Stimulated activated CD4-positive, alpha-beta T cell treated with anti-CD3 and anti-CD28 coated beads, Interleukin-4, amount 100 ng/mL, for 1 hour (primary cell): Measurements from ENCODE around the gene SMYD3.
"Not testable (repeated sequence)": the region's sequence is repeated elsewhere in the genome, so short reads cannot be mapped to it uniquely, and the experiment has no call there.

ENCODE experiments used
- DNase-seq: peaks from one replicate; pipeline ENCODE4 v3.0.0-alpha.2; 2020

SMYD3 gene

DNA sequence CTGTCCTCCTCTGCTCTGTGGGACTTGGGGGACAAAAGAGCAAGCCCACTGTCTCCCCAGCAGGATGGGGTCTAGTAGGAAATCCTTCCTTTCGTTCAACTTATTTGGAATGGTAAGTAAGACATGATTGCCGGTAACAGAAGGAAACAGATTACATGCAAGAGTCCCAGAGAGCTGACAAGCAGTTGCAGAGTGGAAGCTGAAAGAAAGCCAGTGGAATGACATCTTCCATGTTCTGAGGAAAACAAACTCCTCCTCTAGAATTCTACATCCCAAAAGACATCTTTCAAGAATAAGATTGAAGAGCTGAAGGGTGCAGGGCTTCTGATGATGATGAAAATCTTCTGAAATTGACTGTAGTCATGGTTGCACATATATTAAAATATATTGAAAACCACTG is 732.9 kb downstream of the SMYD3 start:
- DNase-seq, result no peak

DNA sequence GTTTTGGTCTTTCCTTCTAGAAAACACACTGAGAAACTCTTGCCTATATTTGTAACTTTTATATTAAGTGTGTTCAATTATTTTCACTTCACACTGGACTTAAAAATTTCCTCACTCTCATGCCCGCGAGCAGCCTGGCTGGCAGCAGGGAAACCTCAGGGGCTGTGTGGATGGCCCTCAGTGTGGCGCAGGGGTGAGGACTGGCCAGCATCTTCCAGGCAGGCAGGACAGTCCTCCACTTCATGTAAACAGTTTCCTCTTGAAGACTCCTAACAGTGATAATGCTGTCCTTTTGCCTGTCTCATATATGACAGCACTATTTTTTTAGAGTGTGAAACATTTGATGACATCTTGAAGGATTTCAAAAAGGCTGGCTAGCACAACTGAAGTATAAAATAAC is 733.7 kb downstream of the SMYD3 start:
- no peak for DNase-seq

DNA sequence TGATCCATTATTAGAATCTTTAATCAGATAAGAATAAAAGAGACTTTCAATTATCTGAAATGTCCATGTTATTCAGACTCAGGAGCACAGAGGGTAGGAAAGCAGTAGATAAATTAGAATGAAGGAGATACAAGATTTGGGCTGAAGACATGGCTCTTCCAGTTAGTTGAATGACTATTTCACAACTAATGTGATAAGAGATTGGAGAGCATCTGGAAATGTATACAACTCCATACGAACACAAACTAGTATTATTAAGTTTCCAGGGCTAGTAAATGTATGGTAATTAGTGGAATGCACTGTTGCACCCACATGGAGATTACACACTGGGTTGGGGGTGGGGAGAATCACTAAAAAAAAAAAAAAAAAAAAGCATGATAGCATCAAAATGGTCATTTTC is 734.3 kb downstream of the SMYD3 start:
- DNase-seq, result no peak

DNA sequence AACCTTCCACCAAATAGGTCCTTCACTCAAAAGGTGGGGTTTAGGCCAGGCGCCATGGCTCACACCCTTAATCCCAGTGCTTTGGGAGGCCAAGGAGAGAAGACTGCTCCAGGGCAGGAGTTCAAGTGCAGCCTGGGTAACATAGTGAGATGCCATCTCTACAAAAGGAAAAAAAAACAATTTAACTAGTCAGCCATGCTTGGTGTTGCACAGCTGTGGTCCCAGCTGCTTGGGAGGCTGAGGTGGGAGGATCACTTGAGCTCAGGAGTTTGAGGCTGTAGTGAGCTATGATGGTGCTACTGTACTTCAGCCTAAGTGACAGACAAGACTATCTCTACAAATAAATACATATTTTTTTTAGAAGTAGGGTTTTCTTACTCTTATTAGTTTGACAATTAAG is 734.8 kb downstream of the SMYD3 start:
- no peak for DNase-seq

DNA sequence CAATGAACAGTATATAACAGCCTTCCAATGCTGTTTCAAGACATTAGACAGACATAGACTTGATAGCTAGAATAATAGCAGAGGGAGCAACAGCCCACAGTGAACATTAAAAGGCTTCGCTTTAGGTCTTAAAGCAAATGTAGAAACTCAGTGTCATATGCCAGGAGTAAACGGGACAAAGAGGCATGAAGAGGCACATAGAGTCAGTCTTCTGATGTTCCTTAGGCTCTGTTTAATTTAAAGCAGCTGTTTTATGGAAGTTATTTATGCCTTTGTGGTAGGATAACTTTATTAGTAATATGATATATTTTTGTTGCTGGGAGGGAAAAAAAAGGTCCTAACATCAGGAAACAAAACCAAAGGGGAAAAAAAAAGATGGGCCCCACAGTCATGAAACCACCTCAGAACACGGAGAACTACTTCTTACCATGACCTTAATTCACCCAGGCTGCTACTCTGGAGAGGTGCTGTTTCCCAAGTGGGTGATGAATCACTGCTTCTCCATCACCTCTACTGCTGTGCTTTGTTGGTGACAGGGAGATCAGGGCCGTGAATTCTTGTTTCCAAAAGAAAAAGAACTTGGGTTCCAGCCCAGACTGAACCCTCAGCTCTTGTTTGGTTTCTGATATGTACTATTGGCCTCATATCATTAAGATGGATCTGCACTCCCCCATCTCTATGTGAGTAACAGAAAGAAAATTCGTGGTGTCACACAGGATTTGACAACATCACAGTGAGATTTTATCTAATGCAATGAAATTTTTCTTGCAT is 735.4 kb downstream of the SMYD3 start:
- no peak for DNase-seq

DNA sequence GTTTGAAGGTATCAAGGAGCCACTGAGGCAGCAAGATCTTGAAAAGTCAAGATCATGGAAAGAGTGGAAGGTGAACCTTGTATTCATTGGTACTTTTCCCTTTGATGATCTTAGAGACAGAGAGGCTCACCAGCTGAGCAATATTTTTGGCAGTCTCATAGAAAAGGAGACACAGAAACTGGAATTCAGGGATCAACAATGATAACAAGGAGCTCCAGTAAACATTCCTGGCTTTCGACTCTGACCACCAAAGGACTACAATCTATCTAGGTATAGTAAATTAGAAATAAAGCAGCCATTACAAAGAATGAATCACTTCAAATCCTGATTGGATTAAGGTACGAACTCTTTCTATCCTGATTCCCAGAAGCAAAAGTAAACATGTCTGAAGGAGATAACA is 736.9 kb downstream of the SMYD3 start:
- DNase-seq, result no peak

DNA sequence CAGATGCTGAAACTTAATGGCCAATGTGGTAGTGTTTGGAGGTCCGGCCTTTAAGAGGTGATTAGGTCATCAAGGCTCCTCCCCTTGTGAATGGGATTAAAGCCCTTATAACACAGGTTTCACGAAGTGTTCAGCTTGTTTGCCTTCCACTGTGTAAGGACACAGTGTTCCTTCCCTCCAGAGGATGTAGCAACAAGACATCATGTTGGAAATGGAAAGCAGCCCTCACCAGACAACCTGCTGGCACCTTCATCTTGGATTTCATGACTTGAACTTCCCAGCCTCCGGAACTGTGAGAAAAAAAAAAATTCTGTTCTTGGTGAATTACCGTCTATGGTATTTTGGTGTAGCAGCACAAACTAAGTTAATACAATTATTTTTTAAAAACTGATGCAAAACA is 738.5 kb downstream of the SMYD3 start:
- no peak for DNase-seq

DNA sequence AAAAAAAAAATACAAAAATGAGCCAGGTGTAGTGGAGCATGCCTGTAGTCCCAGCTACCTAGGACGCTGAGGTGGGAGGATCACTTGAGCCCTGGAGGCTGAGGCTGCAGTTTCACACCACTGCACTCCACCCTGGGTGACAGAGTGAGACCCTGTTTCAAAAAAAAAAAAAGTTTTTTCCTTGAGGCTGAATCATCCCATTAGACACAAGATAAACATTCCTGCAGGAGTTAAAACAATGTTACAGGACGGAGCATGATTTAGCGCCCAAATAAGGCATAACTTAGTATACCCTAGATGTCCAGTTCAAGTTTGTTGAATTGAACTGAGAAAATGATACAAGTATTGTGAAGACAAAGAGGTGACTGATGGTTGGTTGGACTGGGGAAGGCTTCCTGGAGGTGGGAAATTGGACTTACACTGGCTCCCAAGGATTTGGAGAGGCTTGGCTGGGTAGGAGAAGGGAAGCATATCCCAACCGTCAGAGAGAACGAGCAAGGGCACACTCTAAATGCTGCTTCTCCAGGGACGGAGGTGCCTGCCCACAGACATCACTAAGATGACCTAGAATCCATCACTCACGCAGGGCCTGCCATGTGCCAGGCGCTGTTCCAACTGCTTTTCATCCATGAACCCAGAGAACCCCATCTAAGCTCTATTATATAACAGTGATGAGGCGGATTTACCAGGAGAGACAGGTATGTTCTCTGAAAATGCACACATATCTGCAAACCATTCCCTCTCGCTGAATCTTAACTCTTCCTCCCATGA is 741.7 kb downstream of the SMYD3 start:
- no peak for DNase-seq

DNA sequence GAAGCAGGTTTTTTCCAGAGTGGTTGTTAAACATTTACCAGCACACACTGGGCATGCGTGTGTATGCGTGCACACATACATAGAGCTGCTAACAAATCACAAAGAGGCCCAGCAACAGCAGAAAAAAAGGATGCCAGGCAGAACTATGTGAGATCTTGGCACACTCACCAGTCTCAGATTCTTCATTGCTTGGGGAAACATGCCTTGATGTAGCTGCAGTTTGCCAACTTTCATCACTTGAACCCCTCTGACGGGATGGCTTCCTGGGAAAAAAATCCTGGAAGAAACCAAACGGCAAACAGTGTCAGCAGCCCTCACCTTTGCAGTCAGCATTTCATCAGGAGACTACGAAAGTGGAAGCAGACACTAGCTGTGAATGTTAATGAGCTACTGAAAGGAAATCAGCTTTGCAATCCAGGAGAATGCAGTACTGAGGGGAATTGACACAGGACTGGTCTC is 743.2 kb downstream of the SMYD3 start:
- no peak for DNase-seq

DNA sequence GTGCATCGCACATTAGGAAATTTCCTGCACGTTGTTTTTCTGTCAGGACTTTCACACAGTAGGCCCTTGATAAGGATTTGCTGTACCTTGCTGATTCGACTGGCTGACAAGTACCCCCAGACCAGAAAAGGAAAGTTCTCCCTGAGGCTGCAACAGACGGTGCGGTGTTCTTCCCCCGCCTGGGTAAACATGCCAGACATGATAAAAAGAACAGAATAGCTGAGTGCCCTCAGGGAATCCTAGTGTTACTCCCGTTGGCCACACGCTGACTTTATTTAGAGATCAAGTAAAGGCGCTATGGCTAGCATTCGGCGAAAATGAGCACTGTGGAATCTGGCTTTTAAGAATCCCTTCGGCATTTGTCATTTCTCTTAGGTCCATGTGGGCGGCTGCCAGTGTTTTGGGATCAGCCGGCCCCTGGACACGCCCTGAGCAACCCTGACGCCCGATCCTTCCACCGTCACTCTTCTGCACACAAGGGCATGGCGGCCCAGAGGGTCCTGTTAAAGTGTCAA is 744.6 kb downstream of the SMYD3 start:
- DNase-seq, result no peak

DNA sequence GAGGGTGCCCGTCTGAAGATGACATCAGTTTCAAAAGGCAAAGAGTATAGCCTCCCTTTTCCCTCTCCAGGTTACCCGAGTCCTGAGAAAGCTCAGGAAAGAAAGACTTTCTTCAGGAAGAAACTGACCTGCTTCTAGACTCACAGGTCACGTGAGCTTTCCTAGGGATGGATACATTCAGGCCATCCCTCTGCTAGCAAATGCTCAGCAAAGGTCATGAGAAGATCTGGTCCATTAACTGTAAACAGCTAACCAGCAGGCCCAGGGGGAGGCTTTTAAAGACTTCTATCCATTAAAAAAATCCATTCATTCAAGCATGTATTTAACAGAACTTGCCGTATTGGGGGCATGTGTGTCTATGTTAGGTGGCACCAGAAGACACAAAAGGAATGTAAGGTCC is 746.8 kb downstream of the SMYD3 start:
- DNase-seq, result no peak

DNA sequence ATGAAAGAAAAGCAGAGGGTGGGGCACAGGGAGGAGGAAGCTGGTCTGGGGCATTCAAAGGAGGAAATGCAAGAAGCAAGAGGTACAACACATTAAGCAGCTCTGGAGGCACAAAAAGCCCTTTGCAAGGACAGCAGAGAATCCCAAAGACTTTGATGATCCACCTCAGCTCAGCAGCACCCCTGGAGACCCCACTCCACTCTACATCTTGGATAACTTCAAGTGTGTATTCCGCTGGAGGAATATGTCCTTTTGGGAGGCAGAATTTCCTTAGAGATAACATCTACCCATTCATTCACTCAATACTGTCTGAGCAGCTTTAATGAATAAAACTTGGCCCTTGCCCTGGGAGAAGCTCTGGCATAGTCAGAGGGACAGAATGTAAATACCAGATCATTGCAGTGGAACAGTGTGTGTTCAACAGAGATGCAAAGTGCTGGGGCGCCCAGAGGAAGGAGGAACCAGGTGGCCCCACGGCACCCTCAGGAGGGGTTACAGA is 752.6 kb downstream of the SMYD3 start:
- no peak for DNase-seq

DNA sequence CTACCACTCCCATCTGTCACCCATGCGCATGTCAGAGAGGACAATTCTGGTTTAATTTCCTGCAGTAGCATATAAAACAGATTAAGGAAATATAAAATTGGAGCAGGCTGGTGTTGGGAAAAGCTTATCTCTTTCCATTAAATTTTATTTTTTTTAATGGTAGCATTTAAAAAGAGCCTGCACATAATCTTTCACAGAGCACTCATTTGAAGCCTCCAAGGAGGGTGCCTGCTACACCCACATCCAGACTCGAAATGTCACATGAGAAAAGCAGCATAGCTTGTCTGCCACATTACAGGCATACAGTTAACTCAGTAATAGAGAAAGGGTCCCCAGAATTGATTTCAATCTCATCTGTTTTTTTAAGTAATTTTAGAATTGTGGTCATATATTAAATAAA is 753.3 kb downstream of the SMYD3 start:
- no peak for DNase-seq

DNA sequence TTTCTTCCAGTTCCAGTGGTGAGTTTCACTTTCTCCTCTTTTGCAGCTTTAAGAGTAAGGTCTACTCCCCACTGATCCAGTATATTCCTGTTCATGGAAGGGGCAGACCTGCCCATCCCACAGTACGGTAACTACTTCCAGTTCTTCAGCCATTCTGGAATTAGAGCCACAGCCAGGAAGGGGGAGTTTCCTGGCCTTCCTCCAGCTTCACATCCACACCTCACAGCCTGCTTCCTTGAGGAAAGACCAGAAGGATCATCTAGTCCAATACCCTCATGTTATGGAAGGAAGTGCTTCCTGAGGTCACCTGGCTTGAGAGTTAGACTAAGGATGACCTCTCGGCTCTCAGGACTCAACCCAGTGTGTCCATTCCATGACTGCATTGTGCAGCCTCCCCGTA is 754.5 kb downstream of the SMYD3 start:
- no peak for DNase-seq

DNA sequence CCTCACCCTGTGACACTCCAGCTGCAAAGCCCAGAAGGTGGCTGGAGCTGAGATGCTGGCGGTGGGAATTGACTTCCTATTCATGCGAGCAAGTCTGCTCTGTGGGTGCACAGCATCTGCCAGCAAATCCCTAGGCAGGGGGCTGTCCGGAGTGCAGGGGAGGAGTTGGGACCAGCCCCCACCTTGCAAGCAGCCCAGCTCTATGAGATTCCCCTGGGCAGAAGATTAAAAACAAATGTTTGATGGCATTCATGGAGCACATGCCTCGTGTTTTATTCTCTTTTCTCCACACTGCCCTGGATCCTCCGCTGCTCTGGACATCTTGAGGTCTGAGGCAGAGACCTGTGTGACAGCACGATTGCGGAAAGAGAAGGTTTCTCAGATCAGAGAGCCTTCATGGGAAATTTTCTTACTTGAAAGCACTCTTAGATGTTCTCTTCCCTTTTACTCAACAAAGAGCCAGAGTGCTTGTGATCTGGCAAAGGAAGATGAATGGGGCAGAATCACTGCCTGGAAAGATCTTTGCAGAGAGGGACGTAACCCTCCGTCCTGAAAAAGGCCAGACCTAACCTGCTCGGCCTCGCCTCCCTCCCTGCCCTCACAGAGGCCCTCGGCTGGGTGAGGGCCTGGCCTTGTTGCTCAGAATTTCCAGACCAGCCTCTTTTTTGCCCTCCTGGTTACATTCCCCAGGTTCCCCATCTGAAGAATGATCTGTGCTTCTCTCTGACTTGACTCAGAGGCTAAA is 755.2 kb downstream of the SMYD3 start:
- no peak for DNase-seq

DNA sequence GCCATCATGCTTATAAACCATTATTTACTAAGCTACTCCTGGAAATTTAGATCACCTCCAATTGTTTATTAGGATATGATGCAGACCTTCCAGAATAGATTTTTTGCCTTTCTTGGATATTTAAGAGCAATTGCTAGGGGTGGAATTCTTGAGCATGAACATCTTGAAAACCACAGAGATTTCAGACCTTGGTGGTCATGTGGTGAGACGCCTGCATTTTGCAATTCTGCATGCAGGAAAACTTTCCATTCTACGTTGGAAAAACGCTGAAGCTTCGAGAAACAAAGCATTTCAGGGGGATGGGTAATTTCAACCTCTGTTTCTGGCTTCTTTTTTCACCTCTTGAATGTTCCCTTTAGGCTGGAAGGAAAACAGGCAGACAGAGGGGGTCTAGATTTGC is 756.0 kb downstream of the SMYD3 start:
- no peak for DNase-seq

DNA sequence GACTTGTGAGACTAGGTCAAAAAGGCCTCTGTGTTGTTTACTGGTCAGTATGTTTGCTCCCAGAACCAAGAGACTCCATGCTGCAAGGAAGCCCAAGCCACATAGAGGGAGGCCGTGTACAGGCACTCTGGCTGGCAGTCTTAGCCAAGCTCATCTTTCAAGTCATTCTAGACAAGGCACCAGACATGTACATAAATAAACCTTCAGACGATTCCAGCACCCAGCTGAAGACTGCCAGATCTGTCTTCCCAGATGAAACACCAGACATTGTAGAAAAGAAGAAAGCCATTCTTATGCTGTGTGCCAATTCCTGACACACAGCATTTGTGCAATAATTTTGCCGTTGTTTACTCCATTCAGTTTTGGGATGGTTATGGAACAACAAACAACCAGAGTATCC is 756.8 kb downstream of the SMYD3 start:
- DNase-seq, result no peak

DNA sequence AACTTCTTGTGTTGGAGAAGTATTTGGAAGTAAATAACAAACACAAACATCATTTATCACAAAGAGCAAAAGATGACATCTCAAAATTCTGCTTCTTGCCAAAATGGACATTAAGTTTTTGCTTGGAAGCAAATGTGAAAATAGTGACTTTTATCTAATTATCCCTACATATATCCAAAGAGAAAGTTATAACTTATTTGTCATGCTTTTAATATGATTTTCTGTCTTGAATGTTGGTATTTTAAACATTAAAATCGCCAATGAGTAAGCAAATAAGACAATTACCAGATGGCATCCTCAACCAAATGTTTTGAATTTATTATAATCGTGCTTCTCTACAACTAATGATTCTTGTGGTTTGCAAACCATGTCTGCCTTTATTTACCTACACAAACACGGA is 758.0 kb downstream of the SMYD3 start:
- no peak for DNase-seq

DNA sequence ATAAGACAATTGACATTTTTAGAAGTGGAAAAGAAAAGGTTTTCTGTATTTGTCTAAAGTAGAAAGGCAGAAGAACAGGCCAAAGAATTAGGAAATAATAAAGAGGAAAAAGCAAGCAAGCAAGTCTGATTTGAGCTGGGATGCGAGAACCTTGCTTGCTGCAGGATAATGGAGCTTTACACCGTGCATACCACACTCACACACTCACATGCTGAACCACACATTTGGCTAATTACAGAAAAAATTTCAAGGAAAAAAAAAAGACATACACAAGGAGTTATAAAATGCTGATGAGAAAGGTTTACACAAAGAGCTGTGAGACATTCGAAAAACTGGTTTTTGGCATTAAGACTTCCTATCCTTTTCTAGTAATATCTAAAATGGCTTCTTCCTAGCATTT is 758.4 kb downstream of the SMYD3 start:
- DNase-seq, result no peak

DNA sequence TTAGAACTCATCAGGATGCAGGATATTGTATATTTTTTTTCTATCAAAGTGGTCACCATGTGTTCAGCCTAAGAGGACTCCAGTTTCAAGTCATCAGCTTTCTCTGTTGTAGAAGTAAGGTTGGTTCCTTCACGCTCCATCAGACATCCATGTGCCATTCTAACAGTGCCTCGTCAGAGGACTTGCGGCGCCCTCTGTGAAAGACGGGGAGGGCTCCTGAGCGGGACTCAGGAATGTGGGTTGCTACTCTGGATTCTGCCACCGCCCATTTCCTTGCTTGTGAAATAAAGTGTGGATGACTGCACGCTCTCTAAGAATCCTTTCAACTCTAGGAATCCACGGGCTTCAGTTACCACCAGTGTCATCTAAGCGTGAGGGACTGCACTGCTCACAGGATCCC is 758.8 kb downstream of the SMYD3 start:
- DNase-seq, result no peak

DNA sequence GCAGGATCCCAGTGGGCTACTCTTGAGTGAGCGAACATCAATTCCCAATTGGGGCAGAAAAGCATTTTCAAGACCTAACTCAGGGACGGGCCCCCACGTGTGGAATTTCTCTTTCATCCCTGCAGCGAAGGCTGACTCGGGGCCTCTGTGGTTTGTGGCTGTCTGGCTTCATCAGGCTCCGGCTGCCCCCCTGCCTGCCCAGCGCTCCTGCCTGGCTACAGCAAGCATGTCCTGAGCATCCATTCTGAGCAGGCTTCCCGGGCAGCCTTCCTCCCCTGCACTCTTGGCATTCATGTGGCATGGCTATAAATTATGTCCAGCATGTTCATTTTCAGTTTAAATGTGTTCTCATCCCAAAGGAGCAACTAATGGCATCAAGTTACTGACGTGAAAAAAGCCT is 764.2 kb downstream of the SMYD3 start:
- no peak for DNase-seq

DNA sequence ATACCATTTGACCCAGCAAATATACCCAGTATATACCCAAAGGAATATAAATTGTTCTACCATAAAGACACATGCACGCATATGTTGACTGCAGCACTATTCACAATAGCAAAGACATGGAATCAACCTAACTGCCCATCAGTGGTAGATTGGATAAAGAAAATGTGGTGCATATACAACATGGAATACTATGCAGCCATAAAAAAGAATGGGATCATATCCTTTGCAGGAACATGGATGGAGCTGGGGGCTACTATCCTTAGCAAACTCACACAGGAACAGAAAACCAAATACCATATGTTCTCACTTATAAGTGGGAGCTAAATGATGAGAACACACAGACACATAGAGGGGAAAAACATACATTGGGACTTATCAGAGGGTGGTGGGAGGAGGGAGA is 766.7 kb downstream of the SMYD3 start:
- DNase-seq, result not testable (repeated sequence)

DNA sequence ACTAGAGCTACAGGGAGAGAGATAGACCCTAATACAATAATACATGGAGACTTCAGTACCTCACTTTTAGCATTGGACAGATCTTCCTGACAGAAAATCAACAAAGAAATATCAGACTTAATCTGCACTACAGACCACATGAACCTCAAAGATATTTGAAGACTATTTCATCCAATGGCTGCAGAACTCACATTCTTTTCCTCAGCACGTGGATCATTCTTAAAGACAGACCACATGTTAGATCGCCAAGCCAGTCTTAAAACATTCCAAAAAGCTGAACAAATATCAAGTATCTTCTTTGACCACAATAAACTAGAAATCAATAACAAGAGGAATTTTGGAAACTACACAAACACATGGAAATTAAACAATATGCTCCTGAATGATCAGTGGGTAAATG is 776.3 kb downstream of the SMYD3 start:
- DNase-seq, result no peak
